ENCODE results near the gene TEX51.

TEX51 gene

GRCh38 chr2:126894082-126894481 lies 4.6 kb upstream of the TEX51 start:
- no peak for DNase-seq

- no peak for DNase-seq
These were observed 4.0 kb upstream of the TEX51 start for GRCh38 chr2:126894585-126895182.

GRCh38 chr2:126895336-126895735 lies 3.4 kb upstream of the TEX51 start:
- DNase-seq = no peak

- no peak for DNase-seq
These were observed 2.2 kb upstream of the TEX51 start for GRCh38 chr2:126896471-126896870.

GRCh38 chr2:126899616-126900185 lies 1.0 kb downstream of the TEX51 start:
- DNase-seq = no peak

- DNase-seq = no peak
These were observed 2.1 kb downstream of the TEX51 start for GRCh38 chr2:126900646-126901319.

- DNase-seq = no peak
These were observed 2.8 kb downstream of the TEX51 start for GRCh38 chr2:126901459-126901858.

- DNase-seq = no peak
These were observed 3.6 kb downstream of the TEX51 start for GRCh38 chr2:126902152-126902835.

GRCh38 chr2:126902859-126903258 lies 4.2 kb downstream of the TEX51 start:
- no peak for DNase-seq

- no peak for DNase-seq
These were observed 7.3 kb downstream of the TEX51 start for GRCh38 chr2:126905991-126906390.

GRCh38 chr2:126906781-126907180 lies 8.1 kb downstream of the TEX51 start:
- no peak for DNase-seq

GRCh38 chr2:126907671-126908070 lies 9.0 kb downstream of the TEX51 start:
- no peak for DNase-seq

- no peak for DNase-seq
These were observed 10.1 kb downstream of the TEX51 start for GRCh38 chr2:126908721-126909177.

GRCh38 chr2:126909366-126909765 lies 10.7 kb downstream of the TEX51 start:
- DNase-seq = no peak

GRCh38 chr2:126909781-126910180 lies 11.1 kb downstream of the TEX51 start:
- DNase-seq = no peak

- DNase-seq = no peak
These were observed 11.9 kb downstream of the TEX51 start for GRCh38 chr2:126910637-126911036.

GRCh38 chr2:126911111-126911796 lies 12.6 kb downstream of the TEX51 start:
- DNase-seq = no peak

GRCh38 chr2:126912201-126912600 lies 13.5 kb downstream of the TEX51 start:
- no peak for DNase-seq

- no peak for DNase-seq
These were observed 14.6 kb downstream of the TEX51 start for GRCh38 chr2:126913329-126913728.

GRCh38 chr2:126913881-126914615 lies 15.4 kb downstream of the TEX51 start:
- no peak for DNase-seq

- no peak for DNase-seq
These were observed 16.3 kb downstream of the TEX51 start for GRCh38 chr2:126914811-126915500.

GRCh38 chr2:126915903-126916302 lies 17.2 kb downstream of the TEX51 start:
- no peak for DNase-seq

All from CD4-positive, alpha-beta T cell treated with Interferon gamma for 1 hour (primary cell).